ENCODE results near the gene SLC17A5.
A peak's percentile ranks its signal among the peaks of the same experiment; 100 is the strongest.

The SLC17A5 gene

GRCh38 chr6:73644941-73645591 lies 8.7 kb downstream of the SLC17A5 start:
- no peak for TF ChIP-seq CTCF (IDR thresholded peaks at IDR 0.05)
- Mint-ChIP-seq H3K9me3 (no peaks in the 10 kb centered on the region), H3K36me3 (ENCODE audit: low read depth) (peaks cover 15% of the 10 kb centered on the region), H3K4me1 (peaks cover 24% of the 10 kb centered on the region), H3K27me3 (ENCODE audit: low read depth, poor library complexity) (peaks cover 5% of the 10 kb centered on the region), H3K27ac (no peak overlapping the region), H3K4me3 (peak overlapping the region; percentile 84)
- no peak for DNase-seq

GRCh38 chr6:73644030-73644429 lies 9.8 kb downstream of the SLC17A5 start:
- Mint-ChIP-seq H3K27me3 (ENCODE audit: low read depth, poor library complexity) (no peaks in the 10 kb centered on the region), H3K27ac (no peak overlapping the region), H3K4me3 (no peak overlapping the region), H3K4me1 (peaks cover 24% of the 10 kb centered on the region), H3K36me3 (ENCODE audit: low read depth) (peaks cover 16% of the 10 kb centered on the region), H3K9me3 (no peaks in the 10 kb centered on the region)
- DNase-seq = no peak
- no peak for TF ChIP-seq CTCF (IDR thresholded peaks at IDR 0.05)

GRCh38 chr6:73642530-73642929 lies 11.3 kb downstream of the SLC17A5 start:
- no peak for DNase-seq
- H3K36me3 Mint-ChIP-seq (ENCODE audit: low read depth) = peaks cover 16% of the 10 kb centered on the region
- no peak overlapping the region for H3K4me3 Mint-ChIP-seq
- no peak for TF ChIP-seq CTCF (IDR thresholded peaks at IDR 0.05)
- no peaks in the 10 kb centered on the region for H3K9me3 Mint-ChIP-seq
- no peak overlapping the region for H3K27ac Mint-ChIP-seq
- H3K27me3 Mint-ChIP-seq (ENCODE audit: low read depth, poor library complexity) = no peaks in the 10 kb centered on the region
- H3K4me1 Mint-ChIP-seq = peaks cover 26% of the 10 kb centered on the region

GRCh38 chr6:73640179-73640750 lies 13.5 kb downstream of the SLC17A5 start:
- no peak for TF ChIP-seq CTCF (IDR thresholded peaks at IDR 0.05)
- Mint-ChIP-seq H3K36me3 (ENCODE audit: low read depth) (peaks cover 16% of the 10 kb centered on the region), H3K4me1 (peaks cover 22% of the 10 kb centered on the region), H3K9me3 (no peaks in the 10 kb centered on the region), H3K27me3 (ENCODE audit: low read depth, poor library complexity) (no peaks in the 10 kb centered on the region), H3K27ac (no peak overlapping the region), H3K4me3 (no peak overlapping the region)
- DNase-seq = no peak

- Mint-ChIP-seq H3K36me3 (ENCODE audit: low read depth) (peaks cover 16% of the 10 kb centered on the region), H3K27me3 (ENCODE audit: low read depth, poor library complexity) (no peaks in the 10 kb centered on the region), H3K4me1 (peaks cover 16% of the 10 kb centered on the region), H3K27ac (peak overlapping the region; percentile 49), H3K9me3 (no peaks in the 10 kb centered on the region), H3K4me3 (no peak overlapping the region)
- TF ChIP-seq CTCF (IDR thresholded peaks at IDR 0.05) = no peak
- DNase-seq = no peak
Measured at GRCh38 chr6:73639040-73639439, 14.8 kb downstream of the SLC17A5 start.

GRCh38 chr6:73637404-73637803 lies 16.4 kb downstream of the SLC17A5 start:
- no peak for TF ChIP-seq CTCF (IDR thresholded peaks at IDR 0.05)
- Mint-ChIP-seq H3K4me1 (peaks cover 11% of the 10 kb centered on the region), H3K4me3 (no peak overlapping the region), H3K36me3 (ENCODE audit: low read depth) (peaks cover 16% of the 10 kb centered on the region), H3K9me3 (no peaks in the 10 kb centered on the region), H3K27me3 (ENCODE audit: low read depth, poor library complexity) (no peaks in the 10 kb centered on the region), H3K27ac (peak overlapping the region; percentile 50)
- no peak for DNase-seq
